ENCODE data around the gene VPS18.
A peak's percentile ranks its signal among the peaks of the same experiment; 100 is the strongest.

Gene VPS18

GRCh38 chr15:40873694-40874561 is 20.3 kb upstream of the VPS18 start, which contains the start of gene RHOV:
Gene RHOV (minus strand): TSS chr15:40874234. CDS start chr15:40874139, 95 bp downstream.
- Mint-ChIP-seq H3K9me3 (no peaks in the 10 kb centered on the region), H3K27ac (no peak within 1 kb of the TSS), H3K4me1 (ENCODE audit: low read depth in 2 of 2) (peaks cover 5% of the 10 kb centered on the region in 2 donors), H3K27me3 (peaks cover 0 to 25% of the 10 kb centered on the region in 2 donors), H3K4me3 (peak within 1 kb of the TSS; percentile 73 to 80), H3K36me3 (ENCODE audit: insufficient read depth) (no peaks in the 10 kb centered on the region)
- ATAC-seq (replicated peaks) (peak; percentile 89), DNase-seq (peak; percentile 34 to 45 (median 45))

GRCh38 chr15:40875991-40876730 is 18.1 kb upstream of the VPS18 start:
- H3K27me3 Mint-ChIP-seq, result peaks cover 0 to 25% of the 10 kb centered on the region in 2 donors
- peaks cover 5% of the 10 kb centered on the region in 2 donors for H3K4me1 Mint-ChIP-seq (ENCODE audit: low read depth in 2 of 2)

GRCh38 chr15:40877694-40878093 is 16.6 kb upstream of the VPS18 start:
- Mint-ChIP-seq H3K27me3 (peaks cover 0 to 19% of the 10 kb centered on the region in 2 donors), H3K9me3 (no peaks in the 10 kb centered on the region), H3K4me1 (ENCODE audit: low read depth in 2 of 2) (peaks cover 5% of the 10 kb centered on the region in 2 donors), H3K27ac (no peak overlapping the region), H3K4me3 (no peak overlapping the region), H3K36me3 (ENCODE audit: insufficient read depth) (no peaks in the 10 kb centered on the region)
- no peak for DNase-seq
- ATAC-seq (replicated peaks), result no peak

More at GRCh38 chr15:40875991-40876730, 18.1 kb upstream of the VPS18 start:
- DNase-seq (no peak), ATAC-seq (replicated peaks) (no peak)
- H3K36me3 Mint-ChIP-seq (ENCODE audit: insufficient read depth), result no peaks in the 10 kb centered on the region
- H3K4me3 Mint-ChIP-seq, result no peak overlapping the region
- no peak overlapping the region for H3K27ac Mint-ChIP-seq
- no peaks in the 10 kb centered on the region for H3K9me3 Mint-ChIP-seq

- H3K9me3 Mint-ChIP-seq, result no peaks in the 10 kb centered on the region
- peaks cover 0 to 9% of the 10 kb centered on the region in 2 donors for H3K27me3 Mint-ChIP-seq
- H3K4me1 Mint-ChIP-seq (ENCODE audit: low read depth in 2 of 2), result peaks cover 3 to 5% of the 10 kb centered on the region in 2 donors
- no peak overlapping the region for H3K27ac Mint-ChIP-seq
- DNase-seq (no peak), ATAC-seq (replicated peaks) (peak; percentile 65)
- no peaks in the 10 kb centered on the region for H3K36me3 Mint-ChIP-seq (ENCODE audit: insufficient read depth)
- H3K4me3 Mint-ChIP-seq, result no peak overlapping the region
Measured at GRCh38 chr15:40878785-40879184, 15.5 kb upstream of the VPS18 start.

GRCh38 chr15:40879609-40880008 is 14.6 kb upstream of the VPS18 start:
- Mint-ChIP-seq H3K4me3 (no peak overlapping the region), H3K4me1 (ENCODE audit: low read depth in 2 of 2) (peaks cover under 1 to 6% of the 10 kb centered on the region in 2 donors), H3K27me3 (peaks cover 0 to under 1% of the 10 kb centered on the region in 2 donors), H3K9me3 (no peaks in the 10 kb centered on the region), H3K27ac (no peak overlapping the region), H3K36me3 (ENCODE audit: insufficient read depth) (no peaks in the 10 kb centered on the region)
- DNase-seq (no peak), ATAC-seq (replicated peaks) (no peak)

- no peak for DNase-seq
- Mint-ChIP-seq H3K27me3 (no peaks in the 10 kb centered on the region), H3K27ac (no peak overlapping the region), H3K4me3 (no peak overlapping the region), H3K9me3 (no peaks in the 10 kb centered on the region), H3K4me1 (ENCODE audit: low read depth in 2 of 2) (peaks cover 7 to 14% of the 10 kb centered on the region in 2 donors), H3K36me3 (ENCODE audit: insufficient read depth) (no peaks in the 10 kb centered on the region)
- no peak for ATAC-seq (replicated peaks)
Measured at GRCh38 chr15:40881351-40881750, 12.9 kb upstream of the VPS18 start.

GRCh38 chr15:40886586-40886985 is 7.7 kb upstream of the VPS18 start:
- peak overlapping the region in 1 of 2 donors; percentile 39 for H3K27ac Mint-ChIP-seq
- ATAC-seq (replicated peaks), result no peak
- H3K9me3 Mint-ChIP-seq, result no peaks in the 10 kb centered on the region
- H3K36me3 Mint-ChIP-seq (ENCODE audit: insufficient read depth), result no peaks in the 10 kb centered on the region
- H3K27me3 Mint-ChIP-seq, result no peaks in the 10 kb centered on the region
- DNase-seq, result no peak
- peaks cover 7 to 17% of the 10 kb centered on the region in 2 donors for H3K4me1 Mint-ChIP-seq (ENCODE audit: low read depth in 2 of 2)
- H3K4me3 Mint-ChIP-seq, result no peak overlapping the region

GRCh38 chr15:40889112-40889511 is 5.1 kb upstream of the VPS18 start:
- no peaks in the 10 kb centered on the region for H3K27me3 Mint-ChIP-seq
- H3K4me3 Mint-ChIP-seq, result no peak overlapping the region
- peaks cover 13 to 34% of the 10 kb centered on the region in 2 donors for H3K4me1 Mint-ChIP-seq (ENCODE audit: low read depth in 2 of 2)
- peaks cover 8% of the 10 kb centered on the region for H3K36me3 Mint-ChIP-seq (ENCODE audit: insufficient read depth)
- DNase-seq (no peak), ATAC-seq (replicated peaks) (no peak)
- no peak overlapping the region for H3K27ac Mint-ChIP-seq
- no peaks in the 10 kb centered on the region for H3K9me3 Mint-ChIP-seq

GRCh38 chr15:40891138-40891537 is 3.1 kb upstream of the VPS18 start:
- peaks cover 19% of the 10 kb centered on the region for H3K36me3 Mint-ChIP-seq (ENCODE audit: insufficient read depth)
- no peak overlapping the region for H3K4me3 Mint-ChIP-seq
- H3K27ac Mint-ChIP-seq, result peak overlapping the region in 1 of 2 donors; percentile 33
- DNase-seq (no peak), ATAC-seq (replicated peaks) (no peak)
- H3K27me3 Mint-ChIP-seq, result no peaks in the 10 kb centered on the region
- H3K4me1 Mint-ChIP-seq (ENCODE audit: low read depth in 2 of 2), result peaks cover 21 to 39% of the 10 kb centered on the region in 2 donors
- no peaks in the 10 kb centered on the region for H3K9me3 Mint-ChIP-seq

- H3K36me3 Mint-ChIP-seq (ENCODE audit: insufficient read depth), result peaks cover 27% of the 10 kb centered on the region
- peaks cover 24 to 36% of the 10 kb centered on the region in 2 donors for H3K4me1 Mint-ChIP-seq (ENCODE audit: low read depth in 2 of 2)
- H3K27ac Mint-ChIP-seq, result peak overlapping the region; percentile 20 to 33
- H3K27me3 Mint-ChIP-seq, result no peaks in the 10 kb centered on the region
- peak overlapping the region in 1 of 2 donors; percentile 18 for H3K4me3 Mint-ChIP-seq
- no peaks in the 10 kb centered on the region for H3K9me3 Mint-ChIP-seq
- ATAC-seq (replicated peaks) (no peak), DNase-seq (peak; percentile 20 to 35 (median 28))
Measured at GRCh38 chr15:40891810-40892446, 2.3 kb upstream of the VPS18 start.

- no peak for ATAC-seq (replicated peaks)
- Mint-ChIP-seq H3K27me3 (no peaks in the 10 kb centered on the region), H3K27ac (peak overlapping the region in 1 of 2 donors; percentile 20), H3K4me1 (ENCODE audit: low read depth in 2 of 2) (peaks cover 28 to 37% of the 10 kb centered on the region in 2 donors), H3K36me3 (ENCODE audit: insufficient read depth) (peaks cover 33% of the 10 kb centered on the region), H3K9me3 (no peaks in the 10 kb centered on the region), H3K4me3 (peak overlapping the region in 1 of 2 donors; percentile 99)
- DNase-seq, result no peak
Measured at GRCh38 chr15:40892447-40893012, 1.7 kb upstream of the VPS18 start.

- ATAC-seq (replicated peaks) (peak; percentile 30), DNase-seq (peak in 2 of 3 experiments; percentile 23 to 26)
- peaks cover 34 to 37% of the 10 kb centered on the region in 2 donors for H3K4me1 Mint-ChIP-seq (ENCODE audit: low read depth in 2 of 2)
- peaks cover 39% of the 10 kb centered on the region for H3K36me3 Mint-ChIP-seq (ENCODE audit: insufficient read depth)
- no peaks in the 10 kb centered on the region for H3K9me3 Mint-ChIP-seq
- H3K27ac Mint-ChIP-seq, result peak overlapping the region in 1 of 2 donors; percentile 99
- H3K4me3 Mint-ChIP-seq, result peak overlapping the region; percentile 99
- no peaks in the 10 kb centered on the region for H3K27me3 Mint-ChIP-seq
Measured at GRCh38 chr15:40893019-40893670, 1.1 kb upstream of the VPS18 start.
